ENCODE results near the gene PPP5C.
"Not testable (repeated sequence)": the region's sequence is repeated elsewhere in the genome, so short reads cannot be mapped to it uniquely, and the experiment has no call there.

Gene PPP5C

GRCh38 chr19:46410205-46411087 lies 63.6 kb downstream of the PPP5C start:
- DNase-seq: no peak

- DNase-seq: no peak
Observed at GRCh38 chr19:46411088-46411924, 64.4 kb downstream of the PPP5C start.

- no peak for DNase-seq
Observed at GRCh38 chr19:46411925-46412649, 65.2 kb downstream of the PPP5C start.

GRCh38 chr19:46412650-46413261 lies 65.9 kb downstream of the PPP5C start:
- DNase-seq: no peak

- DNase-seq: peak; percentile 65
Observed at GRCh38 chr19:46413262-46414031, 66.6 kb downstream of the PPP5C start, which contains the start of gene CCDC8. Gene CCDC8 (minus strand): TSS chr19:46413564. CDS start chr19:46412810, 754 bp downstream.

GRCh38 chr19:46414899-46415298 lies 68.0 kb downstream of the PPP5C start:
- not testable (repeated sequence) for DNase-seq

- peak; percentile 87 for DNase-seq
Observed at GRCh38 chr19:46415804-46416709, 69.2 kb downstream of the PPP5C start.

- no peak for DNase-seq
Observed at GRCh38 chr19:46420056-46420455, 73.2 kb downstream of the PPP5C start.

- DNase-seq: no peak
Observed at GRCh38 chr19:46422344-46422743, 75.5 kb downstream of the PPP5C start.

- no peak for DNase-seq
Observed at GRCh38 chr19:46423188-46423587, 76.3 kb downstream of the PPP5C start.

- DNase-seq: peak; percentile 24
Observed at GRCh38 chr19:46426035-46426505, 79.2 kb downstream of the PPP5C start.

GRCh38 chr19:46426506-46427162 lies 79.7 kb downstream of the PPP5C start:
- DNase-seq: peak; percentile 85

GRCh38 chr19:46427518-46428045 lies 80.7 kb downstream of the PPP5C start:
- no peak for DNase-seq

GRCh38 chr19:46428239-46429135 lies 81.6 kb downstream of the PPP5C start, which contains the start of gene PNMA8C:
Gene PNMA8C (minus strand): TSS chr19:46428936. CDS start chr19:46428359, 577 bp downstream.
- DNase-seq: peak; percentile 83

- no peak for DNase-seq
Observed at GRCh38 chr19:46429999-46430398, 83.1 kb downstream of the PPP5C start.

- DNase-seq: peak; percentile 36
Observed at GRCh38 chr19:46431824-46432223, 84.9 kb downstream of the PPP5C start.

- not testable (repeated sequence) for DNase-seq
Observed at GRCh38 chr19:46433470-46433869, 86.6 kb downstream of the PPP5C start.

- DNase-seq: no peak
Observed at GRCh38 chr19:46435009-46435408, 88.1 kb downstream of the PPP5C start.

Data from hematopoietic multipotent progenitor cell treated with erythropoietin and hydrocortisone succinate and interleukin-3 and kit ligand, for 4 days (in vitro differentiated cells).